Suprapubic skin (tissue), 3 donors: Measurements from ENCODE around the gene FMO1.

ENCODE experiments used
- EP300 ChIP-seq: sonication (generic); formaldehyde crosslinking; IDR thresholded peaks from one replicate; pipeline ENCODE4 v1.6.1; 2017; ENCODE audit warnings: antibody characterized with exemption
- TF ChIP-seq, protein P1 (sequence below), 2 donors: fragments of 200-600 bp in 1 of 2; fragments of 450-650 bp in 1 of 2; sonication (generic) in 1 of 2; IDR thresholded peaks; one replicate each; pipeline ENCODE4 v1.5.1; 2016 to 2019; ENCODE audit warnings: antibody characterized with exemption in 2 of 2, mild to moderate bottlenecking in 1 of 2, moderate library complexity in 1 of 2

DNA sequence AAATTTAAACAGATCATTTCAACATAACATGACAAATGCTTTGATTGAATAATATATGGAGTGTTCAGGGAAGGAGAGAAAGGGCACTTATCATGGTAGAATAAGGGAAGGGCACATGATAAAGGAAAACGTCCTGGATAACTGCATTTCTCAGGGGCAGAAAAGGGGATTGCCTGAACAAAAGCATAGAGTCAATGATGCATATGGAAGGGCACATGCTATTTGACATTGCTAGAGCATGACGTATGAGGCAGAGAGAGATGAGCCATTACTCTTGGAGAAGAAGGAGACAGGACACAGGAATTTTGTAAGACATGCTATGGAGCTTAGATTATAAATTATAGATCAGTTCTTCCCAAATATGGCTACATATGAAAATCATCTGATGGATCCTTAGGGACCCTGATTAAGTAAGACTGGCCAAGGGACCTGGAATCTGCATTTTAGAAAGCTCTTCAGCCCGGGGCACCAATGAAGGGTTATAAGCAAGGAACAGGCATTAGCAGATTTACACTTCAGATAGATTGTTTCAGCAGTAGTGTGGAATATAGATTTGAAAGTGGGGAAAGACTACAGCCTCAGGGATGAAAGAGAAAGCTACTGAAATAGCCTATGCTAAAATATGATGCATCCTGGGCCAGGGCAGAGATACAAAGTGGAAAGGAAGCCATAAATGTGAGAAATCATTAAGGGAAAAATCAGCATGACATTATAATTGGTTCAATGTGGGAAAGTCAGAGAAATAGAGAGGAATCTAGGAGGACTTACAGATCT is 41.9 kb upstream of the FMO1 start:
- TF ChIP-seq, protein P1, sequence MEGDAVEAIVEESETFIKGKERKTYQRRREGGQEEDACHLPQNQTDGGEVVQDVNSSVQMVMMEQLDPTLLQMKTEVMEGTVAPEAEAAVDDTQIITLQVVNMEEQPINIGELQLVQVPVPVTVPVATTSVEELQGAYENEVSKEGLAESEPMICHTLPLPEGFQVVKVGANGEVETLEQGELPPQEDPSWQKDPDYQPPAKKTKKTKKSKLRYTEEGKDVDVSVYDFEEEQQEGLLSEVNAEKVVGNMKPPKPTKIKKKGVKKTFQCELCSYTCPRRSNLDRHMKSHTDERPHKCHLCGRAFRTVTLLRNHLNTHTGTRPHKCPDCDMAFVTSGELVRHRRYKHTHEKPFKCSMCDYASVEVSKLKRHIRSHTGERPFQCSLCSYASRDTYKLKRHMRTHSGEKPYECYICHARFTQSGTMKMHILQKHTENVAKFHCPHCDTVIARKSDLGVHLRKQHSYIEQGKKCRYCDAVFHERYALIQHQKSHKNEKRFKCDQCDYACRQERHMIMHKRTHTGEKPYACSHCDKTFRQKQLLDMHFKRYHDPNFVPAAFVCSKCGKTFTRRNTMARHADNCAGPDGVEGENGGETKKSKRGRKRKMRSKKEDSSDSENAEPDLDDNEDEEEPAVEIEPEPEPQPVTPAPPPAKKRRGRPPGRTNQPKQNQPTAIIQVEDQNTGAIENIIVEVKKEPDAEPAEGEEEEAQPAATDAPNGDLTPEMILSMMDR (IDR thresholded peaks at IDR 0.05): no peak
- TF ChIP-seq EP300: no peak
